GM18951 (cell line): ENCODE measurements around the gene PPP4C.
"Not testable (repeated sequence)": the region's sequence is repeated elsewhere in the genome, so short reads cannot be mapped to it uniquely, and the experiment has no call there.

Source experiments
- POLR2A ChIP-seq: IDR thresholded peaks from 4 replicates; pipeline ENCODE4 v1.6.1; 2011; ENCODE audit warnings: mild to moderate bottlenecking; ENCODE audit not compliant: insufficient read length, insufficient read depth; ENCODE audit errors: extremely low read depth
- in situ Hi-C: fragments of 300-500 bp; cut with MboI; formaldehyde crosslinking; loops from one replicate; pipeline ENCODE4 v1.12.0; 2022; ENCODE audit warnings: low sequenced_read_pairs, mixed read lengths, inconsistent platforms; ENCODE audit not compliant: unreplicated experiment

PPP4C gene

DNA sequence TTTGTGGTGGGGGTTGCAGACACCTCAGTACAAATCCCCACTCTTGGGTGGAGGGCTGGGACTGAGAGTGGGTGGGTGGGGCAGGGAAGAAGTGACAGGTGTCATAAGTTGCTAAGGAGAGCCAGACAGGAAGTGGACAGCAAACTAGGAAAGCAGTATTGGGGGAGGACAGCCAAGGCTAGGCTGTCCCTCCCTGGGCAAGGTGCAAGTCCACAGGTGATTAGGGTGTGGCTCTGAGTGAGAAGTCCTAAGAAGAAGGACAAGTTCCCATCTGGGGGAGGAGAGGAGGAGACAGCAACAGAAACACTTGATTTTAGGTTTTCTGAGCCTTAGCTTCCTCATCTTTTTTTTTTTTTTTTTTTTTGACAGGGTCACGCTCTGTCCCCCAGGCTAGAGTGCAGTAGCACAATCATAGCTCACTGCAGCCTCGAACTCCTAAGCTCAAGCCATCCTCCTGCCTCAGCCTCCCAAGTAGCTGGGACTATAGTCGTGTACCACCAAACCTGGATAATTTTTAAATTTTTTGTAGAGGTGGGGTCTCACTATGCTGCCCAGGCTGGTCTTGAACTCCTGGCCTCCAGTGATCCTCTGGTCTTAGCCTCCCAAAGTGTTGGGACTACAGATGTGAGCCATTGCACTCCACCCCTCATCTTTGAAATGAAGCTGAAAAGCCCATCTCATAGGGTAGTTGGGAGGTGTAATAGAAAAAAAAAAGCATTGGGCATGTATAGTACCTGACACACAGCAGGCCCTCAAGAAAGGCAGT, 44.7 kb downstream of the PPP4C start:
- in situ Hi-C loops = loop anchor here (25.0 kb wide), 1 partner anchor 658 kb away; the partner anchor contains the start of genes BOLA2, SLX1B and SULT1A4
- no peak for TF ChIP-seq POLR2A

DNA sequence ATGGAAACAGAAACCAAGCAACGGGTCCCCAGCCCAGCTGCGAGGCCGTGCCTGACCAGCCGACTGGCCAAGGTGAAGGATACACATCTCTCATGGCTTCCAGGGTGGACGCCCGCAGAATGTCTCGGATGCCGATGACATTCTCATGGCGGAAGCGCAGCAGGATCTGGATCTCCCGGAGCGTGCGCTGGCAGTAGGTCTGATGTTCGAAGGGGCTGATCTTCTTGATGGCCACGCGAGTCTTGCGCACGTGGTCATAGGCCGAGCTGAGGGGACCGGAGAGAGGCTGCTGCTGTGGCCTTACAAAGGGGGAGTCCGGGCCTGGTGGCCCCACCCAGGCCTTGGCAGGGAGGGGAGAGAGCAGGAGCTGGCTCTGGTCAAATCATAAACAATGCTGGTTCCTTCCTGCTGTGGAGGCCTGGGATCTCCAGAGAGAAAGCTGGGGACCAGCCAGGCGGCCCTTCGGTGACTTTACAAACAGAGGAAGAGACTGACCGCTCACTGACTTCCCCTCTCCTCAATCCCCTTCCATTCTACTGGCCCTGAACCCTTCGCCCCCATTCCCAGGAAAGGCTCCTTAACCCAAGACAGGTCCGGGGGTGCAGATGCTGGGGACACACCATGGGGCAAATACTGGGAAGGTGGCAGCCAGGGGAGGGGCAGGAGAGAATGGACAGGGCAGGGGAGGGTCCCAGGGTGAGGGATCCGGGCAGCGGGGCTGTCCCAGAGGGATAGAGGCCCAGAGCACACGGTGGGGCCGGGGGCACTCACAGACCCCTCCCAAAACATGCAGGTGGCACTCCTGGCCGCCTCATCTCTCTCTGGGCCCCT, 46.2 kb downstream of the PPP4C start:
- in situ Hi-C loops = loop anchor here (25.0 kb wide), 1 partner anchor 660 kb away; the partner anchor contains the start of genes BOLA2, SLX1B and SULT1A4
- no peak for TF ChIP-seq POLR2A

DNA sequence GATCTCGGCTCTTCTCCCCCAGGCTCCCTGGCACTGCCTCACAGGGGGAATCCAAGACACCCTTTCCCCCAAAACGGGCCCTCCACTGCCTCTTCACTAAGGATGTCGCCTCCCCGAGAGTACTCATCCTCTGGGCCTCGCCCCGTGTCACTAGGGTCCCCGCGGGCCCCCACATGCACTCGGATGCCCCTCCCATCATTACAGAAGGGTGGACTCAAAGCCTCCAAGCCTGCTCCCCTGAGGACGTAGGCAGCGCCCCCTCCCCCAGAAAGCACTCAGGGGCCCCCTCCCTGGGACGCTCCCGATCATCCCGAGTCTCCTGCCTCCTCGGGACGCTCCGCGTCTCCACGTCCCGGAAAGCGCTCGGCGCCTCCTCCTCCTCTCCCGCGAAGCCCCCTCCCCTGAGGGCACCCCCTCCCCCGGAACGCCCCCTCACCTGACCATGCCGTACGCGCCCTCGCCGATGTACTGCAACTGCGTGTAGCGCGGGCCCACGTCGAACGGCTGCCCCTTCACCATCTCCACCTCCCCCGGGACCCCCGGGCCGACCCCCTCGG, 46.9 kb downstream of the PPP4C start:
- no peak for TF ChIP-seq POLR2A
- in situ Hi-C loops = loop anchor here (25.0 kb wide), 1 partner anchor 660 kb away; the partner anchor contains the start of genes BOLA2, SLX1B and SULT1A4

DNA sequence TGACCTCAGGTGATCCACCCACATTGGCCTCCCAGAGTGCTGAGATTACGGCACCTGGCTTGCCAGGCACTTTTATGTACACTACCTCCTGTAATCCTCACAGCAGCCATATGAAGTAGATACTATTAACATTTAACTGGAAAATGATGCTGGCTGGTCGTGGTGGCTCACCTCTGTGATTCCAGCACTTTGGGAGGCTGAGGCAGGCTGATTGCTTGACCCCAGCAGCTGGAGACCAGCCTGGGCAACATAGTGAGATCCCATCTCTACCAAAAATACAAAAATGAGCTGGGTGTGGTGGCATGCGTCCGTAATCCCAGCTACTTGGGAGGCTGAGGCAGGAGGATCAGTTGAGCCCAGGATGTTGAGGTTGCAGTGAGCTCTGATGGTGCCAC, 49.2 kb downstream of the PPP4C start:
- in situ Hi-C loops = loop anchor here (25.0 kb wide), 1 partner anchor 663 kb away; the partner anchor contains the start of genes BOLA2, SLX1B and SULT1A4
- TF ChIP-seq POLR2A = no peak

DNA sequence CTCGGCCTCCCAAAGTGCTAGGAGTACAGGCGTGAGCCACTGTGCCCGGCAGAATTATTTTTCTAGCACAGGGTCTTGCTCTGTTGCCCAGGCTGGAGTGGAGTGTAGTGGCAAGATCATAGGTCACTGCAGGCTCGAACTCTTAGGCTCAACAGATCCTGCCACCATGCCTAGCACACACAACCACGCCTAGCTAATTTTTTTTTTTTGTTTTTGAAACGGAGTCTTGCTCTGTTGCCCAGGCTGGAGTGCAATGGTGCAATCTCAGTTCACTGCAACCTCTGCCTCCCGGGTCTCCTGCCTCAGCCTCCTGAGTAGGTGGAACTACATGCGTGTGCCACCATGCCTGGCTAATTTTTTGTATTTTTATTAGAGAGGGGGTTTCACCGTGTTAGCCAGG, 49.9 kb downstream of the PPP4C start:
- in situ Hi-C loops = not testable (repeated sequence)

DNA sequence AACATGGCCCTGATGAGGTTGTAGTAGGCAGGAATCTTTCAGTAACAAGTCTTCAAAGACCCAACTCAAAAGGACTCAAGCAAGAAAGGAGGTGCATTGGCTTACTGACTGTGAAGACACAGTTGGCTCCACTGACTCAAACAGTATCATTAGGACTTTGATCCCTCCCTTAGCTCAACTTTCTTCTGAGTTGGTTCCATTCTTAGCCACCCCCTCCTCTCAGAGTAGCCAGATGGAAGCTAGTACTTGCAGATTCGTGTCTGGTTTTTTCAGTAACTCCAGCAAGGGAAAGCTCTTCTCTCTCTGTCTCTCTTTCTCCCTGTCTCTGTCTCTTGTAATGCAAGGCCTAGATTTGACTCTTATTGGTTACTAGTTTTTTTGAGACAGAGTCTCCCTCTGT, 52.2 kb downstream of the PPP4C start:
- in situ Hi-C loops = no loop called here

GRCh38 chr16:30131869-30132475, 56.2 kb downstream of the PPP4C start:
- in situ Hi-C loops = no loop called here

More for the DNA sequence above, 52.2 kb downstream of the PPP4C start:
- TF ChIP-seq POLR2A = no peak

DNA sequence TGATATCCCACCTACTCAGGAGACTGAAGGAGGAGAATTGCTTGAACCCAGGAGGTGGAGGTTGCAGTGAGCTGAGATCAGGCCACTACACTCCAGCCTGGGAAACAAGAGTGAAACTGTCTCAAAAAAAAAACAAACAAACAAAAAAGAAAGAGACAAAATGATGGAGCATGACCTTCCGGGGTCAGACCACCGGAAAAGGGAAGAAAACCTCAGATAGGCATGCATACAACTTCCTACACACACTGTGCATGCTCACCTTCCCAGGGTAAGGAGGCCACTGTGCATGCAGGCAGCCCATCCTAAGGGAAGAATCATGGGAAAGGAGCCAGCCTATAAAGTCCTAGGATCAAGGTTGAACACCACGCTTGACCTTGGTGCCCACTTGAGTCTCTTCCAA, 56.8 kb downstream of the PPP4C start:
- in situ Hi-C loops = no loop called here
- TF ChIP-seq POLR2A = no peak

More at GRCh38 chr16:30131869-30132475, 56.2 kb downstream of the PPP4C start:
- TF ChIP-seq POLR2A = no peak
